OCI-LY3 (cell line): ENCODE data around the gene FES.

Experiments used
- H2AFZ ChIP-seq: fragments of 200-600, 300-600 bp; shearing (Covaris generic); 2 replicates; pipeline ENCODE4 v1.6.0; 2014; ENCODE audit warnings: antibody characterized with exemption, low read depth, low read length
- H3K27ac ChIP-seq: fragments of 200-600, 300-600 bp; sonication (generic); 2 replicates; pipeline ENCODE4 v1.5.1; 2014; ENCODE audit warnings: mild to moderate bottlenecking, low read length, moderate library complexity, mixed read lengths
- H3K27me3 ChIP-seq: fragments of 200-600, 300-600 bp; sonication (generic); 2 replicates; pipeline ENCODE4 v1.6.1; 2014; ENCODE audit warnings: low read depth, low read length, mixed read lengths
- H3K36me3 ChIP-seq: fragments of 200-600, 300-600 bp; sonication (generic); replicated peaks from 2 replicates; pipeline ENCODE3; 2014; ENCODE audit warnings: low read depth, low read length, mixed read lengths
- H3K4me1 ChIP-seq: fragments of 300-600, 200-600 bp; sonication (generic); 2 replicates; pipeline ENCODE4 v1.6.1; 2014; ENCODE audit warnings: low read length, mixed read lengths
- H3K4me2 ChIP-seq: fragments of 200-600, 300-600 bp; sonication (generic); 2 replicates; pipeline ENCODE4 v1.6.1; 2014; ENCODE audit warnings: low read length, mixed read lengths
- H3K4me3 ChIP-seq: fragments of 300-600, 200-600 bp; sonication (generic); 2 replicates; pipeline ENCODE4 v1.5.1; 2014; ENCODE audit warnings: antibody characterized with exemption, mild to moderate bottlenecking, low read length, moderate library complexity
- H3K79me2 ChIP-seq: fragments of 300-600, 200-600 bp; shearing (Covaris generic); 2 replicates; pipeline ENCODE4 v1.6.1; 2014; ENCODE audit warnings: mild to moderate bottlenecking, low read length, mixed read lengths
- H3K9ac ChIP-seq: fragments of 300-600, 200-600 bp; shearing (Covaris generic); 2 replicates; pipeline ENCODE4 v1.6.0; 2014; ENCODE audit warnings: mild to moderate bottlenecking, low read length, moderate library complexity
- H3K9me3 ChIP-seq: fragments of 200-600, 300-600 bp; shearing (Covaris generic); 2 replicates; pipeline ENCODE4 v1.6.1; 2014; ENCODE audit warnings: low read length, mixed read lengths; ENCODE audit not compliant: insufficient read depth
- H4K20me1 ChIP-seq: fragments of 200-600, 300-600 bp; sonication (generic); 2 replicates; pipeline ENCODE4 v1.6.1; 2016; ENCODE audit warnings: low read length, mixed read lengths; ENCODE audit not compliant: insufficient read depth
- EZH2phosphoT487 ChIP-seq: fragments of 200-600 bp; shearing (Covaris generic); IDR thresholded peaks from 2 replicates; pipeline ENCODE4 v1.6.1; 2018; ENCODE audit warnings: antibody characterized with exemption, mixed run types, low read depth
- TF ChIP-seq, protein P1 (sequence below): fragments of 200-600, 300-600 bp; sonication (generic); IDR thresholded peaks from 2 replicates; pipeline ENCODE4 v1.5.1; 2014; ENCODE audit warnings: antibody characterized with exemption, low read length, low read depth

The FES gene

GRCh38 chr15:90877315-90877714 lies 7.0 kb upstream of the FES start:
- Histone ChIP-seq H3K9ac (no peak overlapping the region), H3K4me2 (no peak overlapping the region), H3K4me1 (peaks cover 8% of the 10 kb centered on the region), H3K79me2 (peaks cover 10% of the 10 kb centered on the region), H3K27ac (no peak overlapping the region), H3K9me3 (no peaks in the 10 kb centered on the region), H3K36me3 (peaks cover 3% of the 10 kb centered on the region), H4K20me1 (no peaks in the 10 kb centered on the region), H3K27me3 (no peaks in the 10 kb centered on the region), H3K4me3 (no peak overlapping the region), H2AFZ (no peak overlapping the region)
- TF ChIP-seq, protein P1, sequence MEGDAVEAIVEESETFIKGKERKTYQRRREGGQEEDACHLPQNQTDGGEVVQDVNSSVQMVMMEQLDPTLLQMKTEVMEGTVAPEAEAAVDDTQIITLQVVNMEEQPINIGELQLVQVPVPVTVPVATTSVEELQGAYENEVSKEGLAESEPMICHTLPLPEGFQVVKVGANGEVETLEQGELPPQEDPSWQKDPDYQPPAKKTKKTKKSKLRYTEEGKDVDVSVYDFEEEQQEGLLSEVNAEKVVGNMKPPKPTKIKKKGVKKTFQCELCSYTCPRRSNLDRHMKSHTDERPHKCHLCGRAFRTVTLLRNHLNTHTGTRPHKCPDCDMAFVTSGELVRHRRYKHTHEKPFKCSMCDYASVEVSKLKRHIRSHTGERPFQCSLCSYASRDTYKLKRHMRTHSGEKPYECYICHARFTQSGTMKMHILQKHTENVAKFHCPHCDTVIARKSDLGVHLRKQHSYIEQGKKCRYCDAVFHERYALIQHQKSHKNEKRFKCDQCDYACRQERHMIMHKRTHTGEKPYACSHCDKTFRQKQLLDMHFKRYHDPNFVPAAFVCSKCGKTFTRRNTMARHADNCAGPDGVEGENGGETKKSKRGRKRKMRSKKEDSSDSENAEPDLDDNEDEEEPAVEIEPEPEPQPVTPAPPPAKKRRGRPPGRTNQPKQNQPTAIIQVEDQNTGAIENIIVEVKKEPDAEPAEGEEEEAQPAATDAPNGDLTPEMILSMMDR: no peak
- no peak for TF ChIP-seq EZH2phosphoT487

GRCh38 chr15:90877996-90878395 lies 6.3 kb upstream of the FES start:
- H4K20me1 ChIP-seq: no peaks in the 10 kb centered on the region
- peaks cover 3% of the 10 kb centered on the region for H3K36me3 ChIP-seq
- no peak overlapping the region for H2AFZ ChIP-seq
- no peak overlapping the region for H3K4me3 ChIP-seq
- no peak overlapping the region for H3K4me2 ChIP-seq
- H3K27me3 ChIP-seq: no peaks in the 10 kb centered on the region
- H3K79me2 ChIP-seq: peaks cover 3% of the 10 kb centered on the region; the same call in 1 of the 2 replicates
- H3K4me1 ChIP-seq: peaks cover 2% of the 10 kb centered on the region
- H3K9ac ChIP-seq: no peak overlapping the region
- no peak overlapping the region for H3K27ac ChIP-seq
- TF ChIP-seq, protein P1: no peak
- no peak for TF ChIP-seq EZH2phosphoT487
- H3K9me3 ChIP-seq: no peaks in the 10 kb centered on the region

DNA sequence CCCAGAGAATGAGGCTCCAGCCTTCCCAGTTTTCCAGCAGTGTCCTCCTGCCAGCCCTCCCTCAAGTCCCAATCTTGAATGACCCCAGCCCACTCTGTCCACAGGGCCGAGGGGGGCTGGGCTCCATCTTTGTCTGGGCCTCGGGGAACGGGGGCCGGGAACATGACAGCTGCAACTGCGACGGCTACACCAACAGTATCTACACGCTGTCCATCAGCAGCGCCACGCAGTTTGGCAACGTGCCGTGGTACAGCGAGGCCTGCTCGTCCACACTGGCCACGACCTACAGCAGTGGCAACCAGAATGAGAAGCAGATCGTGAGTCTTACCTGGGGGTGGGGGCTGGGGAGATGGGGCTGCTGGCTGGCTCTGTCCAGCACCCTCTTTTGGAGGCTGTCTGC lies 5.6 kb upstream of the FES start:
- no peaks in the 10 kb centered on the region for H3K9me3 ChIP-seq
- no peak overlapping the region for H2AFZ ChIP-seq
- no peak overlapping the region for H3K4me2 ChIP-seq
- H3K4me3 ChIP-seq: no peak overlapping the region
- no peak overlapping the region for H3K27ac ChIP-seq
- no peak overlapping the region for H3K9ac ChIP-seq
- peaks cover 3% of the 10 kb centered on the region for H3K36me3 ChIP-seq
- H3K79me2 ChIP-seq: 0 out of 2 replicates have a peak, but pooled peaks cover under 1% of the 10 kb centered on the region
- no peaks in the 10 kb centered on the region for H4K20me1 ChIP-seq
- H3K27me3 ChIP-seq: no peaks in the 10 kb centered on the region
- TF ChIP-seq, protein P1: no peak
- H3K4me1 ChIP-seq: peaks cover 6% of the 10 kb centered on the region; the same call in 1 of the 2 replicates

DNA sequence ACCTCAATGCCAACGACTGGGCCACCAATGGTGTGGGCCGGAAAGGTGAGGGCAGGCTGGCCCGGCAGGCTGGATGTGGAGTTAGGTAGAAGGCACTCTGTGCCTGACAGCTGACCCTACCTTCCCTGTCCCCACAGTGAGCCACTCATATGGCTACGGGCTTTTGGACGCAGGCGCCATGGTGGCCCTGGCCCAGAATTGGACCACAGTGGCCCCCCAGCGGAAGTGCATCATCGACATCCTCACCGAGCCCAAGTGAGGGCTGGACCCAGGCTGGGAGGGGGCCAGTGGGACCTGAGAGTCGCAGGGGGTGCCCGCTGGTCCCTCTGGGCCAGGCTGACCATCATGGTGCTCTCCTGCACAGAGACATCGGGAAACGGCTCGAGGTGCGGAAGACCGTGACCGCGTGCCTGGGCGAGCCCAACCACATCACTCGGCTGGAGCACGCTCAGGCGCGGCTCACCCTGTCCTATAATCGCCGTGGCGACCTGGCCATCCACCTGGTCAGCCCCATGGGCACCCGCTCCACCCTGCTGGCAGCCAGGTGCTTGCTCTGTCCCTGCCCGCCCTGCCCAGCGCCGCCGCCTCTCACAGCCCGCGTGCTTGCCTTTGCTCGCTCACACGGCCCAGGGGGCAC lies 4.5 kb upstream of the FES start:
- Histone ChIP-seq H3K4me3 (no peak overlapping the region), H4K20me1 (no peaks in the 10 kb centered on the region), H2AFZ (no peak overlapping the region), H3K36me3 (peaks cover 3% of the 10 kb centered on the region), H3K4me1 (peaks cover 10% of the 10 kb centered on the region; the same call in 1 of the 2 replicates), H3K4me2 (no peak overlapping the region), H3K9ac (no peak overlapping the region), H3K27me3 (no peaks in the 10 kb centered on the region), H3K27ac (no peak overlapping the region), H3K9me3 (no peaks in the 10 kb centered on the region), H3K79me2 (no peaks in the 10 kb centered on the region)
- TF ChIP-seq, protein P1: no peak
- no peak for TF ChIP-seq EZH2phosphoT487
